Right lung (tissue), 5 donors: Measurements from ENCODE around the gene HOXA9. TPM values are rescaled to one million over a fixed set of nuclear protein-coding genes. Genes with fewer than 3 reads are reported as not detected.
A peak's percentile ranks its signal among the peaks of the same experiment; 100 is the strongest.

Experiments used
- DNase-seq, 2 donors: peaks; one replicate each; pipeline ENCODE4 v3.0.0-alpha.2; 2013
- polyA plus RNA-seq, 5 donors: library from polyadenylated mRNA; unstranded; fragments of 120-200 nt; gene quantifications; one replicate each; pipeline versions ENCODE4 v1.2.1 to v1.2.3, GENCODE V29; 2013; ENCODE audit warnings: inconsistent platforms in 1 of 5, low replicate concordance in 1 of 5; ENCODE audit not compliant: insufficient read length in 5 of 5, insufficient read depth in 1 of 5

Gene HOXA9
- polyA plus RNA-seq, 5 donors, result 0.17 to 1.2 (median 0.29) TPM

DNA sequence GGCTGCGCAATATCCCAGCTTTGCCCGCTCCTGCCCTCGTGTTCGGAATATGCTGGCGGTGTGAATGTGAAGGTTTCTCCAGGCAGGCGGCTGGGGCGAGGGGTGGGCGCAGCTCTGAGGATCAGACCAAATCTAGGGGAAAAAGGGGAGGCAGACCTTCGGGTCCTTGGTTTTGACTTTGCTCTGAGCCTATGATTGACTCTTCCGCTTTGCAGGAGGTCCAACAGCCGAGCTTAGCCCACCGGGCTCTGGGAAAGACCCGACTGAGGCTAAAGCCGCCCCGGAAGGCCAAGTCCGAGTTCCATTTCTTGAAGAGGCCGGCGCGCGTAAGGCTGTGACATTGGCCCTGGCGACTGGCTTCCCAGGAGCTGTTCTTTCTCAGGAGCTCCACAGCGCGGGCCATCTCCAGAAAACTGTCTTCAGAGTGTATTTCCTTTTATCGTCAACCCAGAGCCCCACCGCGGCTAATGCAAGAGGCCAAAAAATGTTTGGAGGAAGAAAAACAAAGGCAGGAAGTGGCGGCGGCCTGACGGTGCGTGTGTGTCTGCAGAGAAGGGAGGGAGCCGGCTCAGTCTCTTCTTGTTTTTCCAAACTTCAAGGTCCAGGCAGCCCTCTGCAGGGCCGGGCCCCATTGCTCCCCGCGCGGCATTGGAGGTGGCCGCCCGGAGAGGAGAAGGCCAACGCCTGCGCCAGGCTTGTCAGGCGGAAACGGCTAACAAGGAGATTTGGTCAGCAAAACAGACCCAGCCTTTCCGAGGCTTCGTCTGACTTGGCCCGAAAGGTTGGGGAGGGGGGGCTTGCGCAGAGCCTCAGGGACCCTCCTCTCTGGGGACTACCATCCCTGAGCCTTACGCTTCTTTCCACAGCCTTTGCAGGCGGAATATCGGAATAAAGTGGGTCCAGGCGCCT is 23.3 kb upstream of the HOXA9 start:
- DNase-seq, result no peak

DNA sequence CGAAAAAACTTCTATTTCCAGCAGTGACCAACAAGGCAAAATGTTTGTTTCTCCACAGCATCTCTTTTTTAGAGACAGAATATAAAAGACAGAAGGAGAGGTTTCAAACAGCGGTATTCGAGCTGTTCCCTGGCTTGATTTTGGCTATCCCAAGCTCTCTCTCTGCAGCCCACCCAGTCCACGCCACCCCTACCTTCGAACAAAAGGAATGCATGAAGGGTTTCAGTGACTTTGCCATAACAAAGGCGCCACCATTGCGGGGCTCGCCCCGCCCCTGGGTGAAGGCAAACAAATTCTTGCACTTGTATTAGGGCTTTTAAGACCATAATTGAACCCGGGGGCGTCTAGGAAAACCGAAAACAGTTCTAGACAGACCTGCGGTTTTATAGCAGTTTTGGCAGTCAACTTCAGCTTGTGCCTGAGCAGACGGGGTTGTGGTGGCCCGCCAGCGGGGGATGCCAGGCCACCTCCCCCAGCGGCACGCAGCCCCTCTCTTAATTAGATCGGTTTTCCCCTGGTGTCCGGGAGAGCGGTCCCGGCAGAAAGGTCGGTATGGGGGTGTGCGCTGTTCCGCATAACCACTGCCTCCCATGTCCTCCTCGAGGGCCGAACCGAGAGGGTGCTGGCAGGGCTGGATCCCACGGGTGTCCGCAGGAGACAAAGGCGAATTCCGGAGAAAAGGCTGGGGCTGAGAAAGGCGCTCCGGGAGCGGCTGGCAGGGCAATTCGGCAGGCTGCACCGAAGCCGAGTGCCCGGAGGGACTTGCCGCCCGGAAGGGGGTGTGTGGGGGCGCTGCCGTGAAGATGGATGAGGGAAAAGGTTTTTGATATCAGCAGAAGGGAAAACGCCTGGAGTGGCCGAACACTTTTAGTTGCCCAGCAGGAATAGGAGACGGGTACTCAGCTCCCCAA is 22.4 kb upstream of the HOXA9 start:
- DNase-seq, result no peak

DNA sequence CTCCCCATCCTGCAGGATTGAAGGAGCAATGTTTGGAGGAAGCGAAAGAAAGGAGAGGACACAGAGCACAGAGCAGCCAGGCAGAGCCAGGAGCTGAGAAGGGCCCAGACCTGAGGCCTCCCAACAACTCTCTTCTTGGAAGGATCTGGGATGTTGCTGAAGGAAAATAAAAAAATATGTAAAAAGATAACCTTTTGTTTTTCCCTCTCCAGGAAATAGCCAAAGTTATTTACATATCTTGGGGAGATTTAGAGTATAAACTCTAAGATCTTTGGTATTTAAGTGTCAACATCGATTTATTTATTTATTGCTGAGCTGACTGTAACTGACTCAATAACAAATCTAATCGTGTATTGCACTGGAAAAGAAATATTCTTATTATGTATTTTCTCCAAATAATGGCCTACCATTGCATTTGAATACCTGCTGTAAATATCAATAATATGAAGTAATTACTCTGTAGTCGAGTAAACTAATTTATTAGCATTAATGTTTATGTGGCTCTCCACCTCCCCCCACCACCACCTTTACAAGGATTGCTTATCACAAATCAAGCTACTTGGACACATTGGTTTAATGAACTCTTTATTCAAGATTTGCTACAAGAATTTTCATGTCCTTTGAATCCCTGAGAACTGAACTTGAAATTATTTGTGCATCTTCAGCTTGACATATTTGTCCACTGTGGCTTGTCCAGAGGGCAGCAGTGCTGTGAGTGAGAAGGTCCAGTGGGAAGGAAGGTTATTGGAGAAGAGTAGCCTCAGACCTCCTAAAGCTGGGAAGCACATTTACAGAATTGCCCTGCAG is 21.5 kb upstream of the HOXA9 start:
- no peak for DNase-seq

DNA sequence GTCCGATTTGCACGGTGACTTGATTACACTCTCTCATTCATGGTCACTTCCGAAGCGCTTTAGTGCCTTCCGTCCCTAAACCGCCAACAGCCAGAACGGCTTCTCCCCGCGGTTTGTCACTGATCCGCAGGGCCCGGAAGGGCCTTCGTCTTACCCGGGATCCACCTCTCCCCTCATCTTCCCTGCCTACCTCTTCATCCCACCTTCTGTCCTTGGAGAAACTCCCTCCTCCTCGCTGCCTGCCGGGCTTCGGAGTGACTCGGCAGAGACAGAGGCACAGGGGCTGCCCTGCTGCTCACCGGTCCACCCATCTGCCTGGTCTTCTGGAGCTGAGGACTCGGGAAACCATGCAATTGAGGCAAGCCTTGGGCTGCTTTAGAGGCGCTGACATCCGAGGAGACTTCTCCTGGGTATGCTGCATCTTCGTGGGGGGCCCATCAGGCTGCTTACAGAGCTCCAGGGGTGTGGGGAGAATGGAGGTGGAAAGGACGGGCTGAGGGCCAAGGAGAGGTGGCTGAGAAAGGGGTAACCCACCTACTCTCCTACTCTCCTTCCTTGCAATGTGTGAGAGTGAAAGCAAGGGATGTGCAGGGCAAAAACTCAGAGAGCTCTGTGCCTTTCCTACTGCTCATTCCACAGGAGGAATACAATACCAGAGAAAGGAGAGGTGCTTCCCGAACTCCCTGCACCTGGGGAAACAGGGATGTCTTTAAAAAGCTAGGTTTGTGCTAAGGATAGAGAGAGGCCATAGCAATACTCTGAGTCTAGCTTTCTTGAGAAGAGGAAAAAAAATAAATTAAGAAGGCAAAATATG is 20.7 kb upstream of the HOXA9 start:
- DNase-seq, result no peak

DNA sequence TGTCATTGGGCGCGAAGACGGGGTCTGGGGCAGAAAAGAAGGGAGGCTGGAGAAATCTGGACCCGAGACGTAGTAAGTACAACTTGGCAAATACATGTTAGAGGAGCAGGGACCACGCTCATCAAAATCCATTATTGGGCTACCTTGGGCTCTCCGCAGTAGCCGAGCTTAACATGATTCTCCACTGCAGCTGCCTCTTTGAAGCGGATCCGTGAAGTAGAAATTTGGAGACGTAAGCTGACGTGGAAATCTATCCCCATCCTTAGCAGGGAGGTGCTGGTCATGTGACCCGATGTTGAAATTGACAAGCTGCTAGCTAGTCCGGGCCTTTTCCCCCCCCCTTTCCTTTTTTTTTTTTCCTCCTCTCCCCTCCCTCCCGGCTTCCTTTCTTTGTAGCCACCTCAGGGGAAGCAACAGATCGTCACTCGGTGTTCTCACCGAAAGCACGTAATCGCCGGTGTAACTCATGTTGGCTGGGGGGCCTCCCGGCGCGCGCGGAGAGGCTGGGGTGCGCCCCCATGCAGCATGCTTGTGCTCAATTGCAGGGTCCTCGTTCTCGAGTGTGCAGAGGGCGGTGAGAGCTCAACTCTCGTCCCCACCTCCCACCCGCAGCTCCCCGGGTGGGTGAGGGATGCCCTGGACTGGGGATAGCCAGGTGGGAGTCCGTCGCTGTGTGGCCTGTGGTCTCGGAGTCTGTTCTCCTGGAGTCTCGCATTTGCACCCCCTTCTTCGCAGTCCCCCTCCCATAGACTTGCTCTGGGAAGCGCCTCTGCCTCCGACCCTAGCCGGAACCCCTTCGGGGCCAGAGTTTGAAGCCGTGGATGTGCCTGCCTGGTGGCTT is 19.9 kb upstream of the HOXA9 start, which contains the start of gene HOXA11:
HOXA11 (minus strand) TSS at position 220 of the 841 bp plus-strand sequence; CDS start at position 132, 88 bp downstream.
- DNase-seq, result no peak

DNA sequence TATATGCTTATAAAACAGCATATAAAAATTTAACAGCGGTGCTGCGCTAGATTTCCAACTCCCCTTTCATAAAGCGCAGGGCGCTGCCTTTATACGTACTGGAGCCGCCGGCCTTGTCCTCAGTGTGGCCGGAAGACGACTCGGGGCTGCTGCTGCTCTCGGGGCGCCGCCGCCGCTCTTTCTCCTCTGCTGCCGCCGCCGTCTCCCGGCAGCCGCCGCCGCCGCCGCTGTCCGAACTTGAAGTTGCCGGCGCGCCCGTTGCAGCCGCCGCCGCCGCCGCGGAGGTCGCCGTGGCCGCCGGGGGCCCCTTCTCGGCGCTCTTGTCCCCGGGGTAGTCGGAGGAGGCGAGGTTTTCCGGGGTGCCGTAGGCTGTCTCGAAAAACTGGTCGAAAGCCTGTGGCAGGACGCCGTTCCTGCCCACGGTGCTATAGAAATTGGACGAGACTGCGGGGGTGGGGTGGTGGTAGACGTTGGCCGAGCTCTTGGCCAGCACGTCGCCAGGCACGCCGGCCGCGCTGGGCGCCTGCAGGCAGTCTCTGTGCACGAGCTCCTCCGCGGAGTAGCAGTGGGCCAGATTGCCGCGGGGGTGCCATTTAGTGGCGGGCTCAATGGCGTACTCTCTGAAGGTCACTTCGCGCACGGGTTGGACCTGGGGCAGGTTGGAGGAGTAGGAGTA is 19.1 kb upstream of the HOXA9 start:
- DNase-seq, result no peak

DNA sequence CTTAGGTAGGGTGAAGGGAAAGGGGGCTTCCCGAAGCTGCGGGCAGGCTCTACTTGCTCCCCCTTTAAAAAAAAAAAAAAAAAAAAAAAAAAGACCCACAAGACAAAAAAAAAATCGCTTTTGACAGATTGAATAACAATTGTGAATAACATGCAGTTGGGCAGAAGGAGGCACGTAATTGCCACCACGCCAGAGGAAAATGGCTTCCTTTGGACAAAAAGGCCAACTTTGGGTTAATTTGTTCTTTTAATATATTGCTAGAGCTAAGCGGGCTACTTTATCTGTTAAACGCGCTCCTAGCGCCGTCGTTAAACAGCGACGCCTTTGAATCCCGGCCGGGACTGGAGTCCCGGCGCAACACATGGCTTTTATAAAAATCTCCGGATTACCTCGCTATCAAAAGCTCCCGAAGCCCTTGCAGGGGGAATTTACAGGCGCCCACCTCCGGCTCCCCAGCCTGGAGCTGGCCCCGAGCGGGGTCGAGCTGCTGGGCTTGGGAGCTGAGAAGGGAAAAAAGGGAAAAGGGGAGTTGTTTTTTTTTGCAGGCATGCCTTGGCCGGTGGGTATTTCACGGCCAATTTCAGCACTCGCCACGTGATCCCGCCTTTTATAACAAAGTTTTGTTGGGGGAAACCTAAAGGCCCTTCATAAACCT is 18.5 kb upstream of the HOXA9 start:
- DNase-seq, result no peak

DNA sequence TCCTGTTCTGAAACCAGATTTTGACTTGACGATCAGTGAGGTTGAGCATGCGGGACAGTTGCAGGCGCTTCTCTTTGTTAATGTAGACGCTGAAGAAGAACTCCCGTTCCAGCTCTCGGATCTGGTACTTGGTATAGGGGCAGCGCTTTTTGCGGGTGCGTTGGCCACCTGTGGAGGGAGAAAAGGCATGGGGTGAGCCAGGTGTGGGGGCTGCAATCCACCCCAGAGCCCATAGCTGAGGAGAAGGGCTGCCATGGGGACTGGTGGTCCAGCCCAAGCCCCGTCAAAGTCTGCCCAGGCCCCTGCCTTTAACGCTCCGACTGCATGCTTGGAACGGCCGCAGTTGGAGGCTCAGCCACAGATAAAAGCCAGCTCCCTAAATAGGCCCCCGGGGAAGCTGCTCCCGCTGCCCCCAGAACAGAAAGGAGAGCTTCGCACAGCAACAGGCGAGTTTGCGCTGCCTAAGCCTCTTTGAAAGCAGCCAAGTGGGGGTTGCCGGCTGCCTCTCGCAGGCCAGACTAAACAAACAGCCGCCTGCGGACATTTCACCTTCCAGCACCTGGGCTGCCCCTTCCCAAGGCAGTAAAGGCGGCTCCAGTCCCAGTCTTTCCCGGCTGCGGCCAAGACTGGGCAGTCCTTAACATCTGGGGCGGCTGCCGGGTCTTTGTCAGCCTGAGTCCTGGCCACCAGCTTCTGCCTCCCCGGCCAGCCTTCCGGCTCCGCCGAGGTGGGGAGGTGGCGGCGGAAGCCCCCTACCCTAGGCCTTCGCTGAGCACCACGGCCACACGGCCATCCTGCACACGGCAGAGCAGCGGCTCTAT is 17.7 kb upstream of the HOXA9 start:
- DNase-seq, result no peak

DNA sequence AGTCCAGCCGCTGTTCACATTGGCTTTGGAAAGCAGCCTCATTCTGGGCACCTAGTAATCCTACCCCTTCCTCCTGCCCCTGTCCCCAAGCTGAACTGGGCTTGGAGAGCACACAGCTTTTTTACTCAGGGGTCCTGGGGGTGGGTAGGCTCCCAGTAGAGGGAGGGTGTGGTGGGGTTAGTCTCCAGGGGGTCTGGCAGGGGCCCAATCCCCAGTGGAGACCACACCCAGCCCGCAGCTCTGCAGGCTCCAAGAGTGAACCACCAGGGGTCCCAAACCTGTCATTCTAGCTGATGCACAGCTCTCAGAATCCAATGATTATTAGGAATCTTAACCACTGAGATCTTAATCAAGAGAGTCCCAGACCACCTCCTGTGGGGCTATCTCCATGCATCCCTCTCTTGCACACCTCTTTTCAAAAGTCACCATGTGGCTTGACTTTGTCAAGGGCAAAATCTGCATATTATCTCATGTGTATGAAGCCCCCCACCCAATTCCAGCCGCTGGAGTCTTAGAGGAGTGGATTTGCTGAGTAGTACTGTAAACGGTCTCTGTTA is 17.0 kb upstream of the HOXA9 start:
- no peak for DNase-seq

DNA sequence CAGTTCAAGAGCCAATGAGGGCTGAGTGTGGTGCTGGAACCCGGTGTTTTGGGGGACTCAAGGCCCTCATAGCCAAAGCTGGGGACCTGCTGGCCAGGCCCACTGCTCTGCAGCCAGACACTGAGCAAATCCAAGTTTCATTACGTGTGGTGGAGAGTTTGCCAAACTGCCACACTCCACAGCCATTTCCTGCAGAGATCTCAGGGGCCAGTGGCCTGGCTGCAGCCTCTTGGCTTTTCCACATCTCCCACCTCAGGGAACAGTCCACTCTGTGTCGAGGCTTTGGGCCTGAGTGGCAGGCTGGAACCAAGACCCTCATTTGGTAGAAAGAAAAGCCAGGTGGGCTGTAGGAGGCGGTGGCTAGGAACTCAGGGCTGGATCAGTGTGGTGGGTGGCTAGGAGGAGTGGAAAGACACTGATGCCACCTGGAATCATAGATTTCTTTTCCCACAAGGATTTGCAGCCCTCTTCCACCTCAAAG is 16.5 kb upstream of the HOXA9 start:
- no peak for DNase-seq

DNA sequence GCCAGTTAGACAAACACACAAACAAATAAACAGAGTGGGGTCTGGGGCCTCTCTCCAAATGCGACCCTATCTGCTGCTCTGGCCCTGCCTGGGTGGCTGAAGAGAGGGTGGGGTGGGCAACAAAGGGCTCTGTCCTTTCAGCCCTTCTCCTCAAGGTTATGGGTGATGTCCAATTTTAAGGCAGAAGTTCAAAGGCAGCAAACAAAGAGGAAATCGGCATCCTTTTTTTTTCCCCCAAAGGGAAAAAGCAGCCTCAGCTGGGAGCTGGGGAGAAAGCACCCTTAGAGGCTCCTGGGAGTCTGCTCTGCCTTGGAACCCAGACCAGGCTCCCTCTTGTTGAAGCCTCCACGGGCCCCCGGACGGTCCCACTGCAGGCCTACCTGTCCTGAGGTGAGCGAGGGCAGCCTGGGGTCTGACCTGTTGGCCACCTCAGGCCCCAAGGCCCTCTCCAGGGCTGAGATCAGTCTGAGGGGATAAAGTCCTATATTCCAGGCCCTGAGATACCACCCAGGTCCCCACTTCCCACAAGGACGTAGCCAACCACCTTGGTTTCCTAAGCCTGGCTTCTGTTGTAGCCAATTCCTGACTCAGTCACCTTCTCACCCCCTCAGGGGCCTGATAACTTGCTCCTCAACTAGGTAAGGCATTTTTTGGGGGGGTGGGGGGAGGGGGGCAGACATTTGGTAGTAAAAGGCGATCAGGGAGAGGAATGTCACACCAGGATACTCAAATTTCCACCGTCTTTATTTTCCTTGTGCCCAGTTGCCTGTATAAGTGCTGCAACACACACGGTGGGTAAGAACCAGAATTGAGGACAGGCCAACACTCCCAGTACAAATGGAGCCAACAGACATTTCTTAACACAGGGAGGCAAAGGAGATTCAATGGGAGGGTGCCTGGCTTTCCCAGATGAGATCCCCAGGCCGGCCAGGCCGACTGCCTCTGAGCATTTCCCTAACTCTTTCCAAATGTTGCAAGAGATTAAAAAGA is 15.4 kb upstream of the HOXA9 start:
- no peak for DNase-seq

DNA sequence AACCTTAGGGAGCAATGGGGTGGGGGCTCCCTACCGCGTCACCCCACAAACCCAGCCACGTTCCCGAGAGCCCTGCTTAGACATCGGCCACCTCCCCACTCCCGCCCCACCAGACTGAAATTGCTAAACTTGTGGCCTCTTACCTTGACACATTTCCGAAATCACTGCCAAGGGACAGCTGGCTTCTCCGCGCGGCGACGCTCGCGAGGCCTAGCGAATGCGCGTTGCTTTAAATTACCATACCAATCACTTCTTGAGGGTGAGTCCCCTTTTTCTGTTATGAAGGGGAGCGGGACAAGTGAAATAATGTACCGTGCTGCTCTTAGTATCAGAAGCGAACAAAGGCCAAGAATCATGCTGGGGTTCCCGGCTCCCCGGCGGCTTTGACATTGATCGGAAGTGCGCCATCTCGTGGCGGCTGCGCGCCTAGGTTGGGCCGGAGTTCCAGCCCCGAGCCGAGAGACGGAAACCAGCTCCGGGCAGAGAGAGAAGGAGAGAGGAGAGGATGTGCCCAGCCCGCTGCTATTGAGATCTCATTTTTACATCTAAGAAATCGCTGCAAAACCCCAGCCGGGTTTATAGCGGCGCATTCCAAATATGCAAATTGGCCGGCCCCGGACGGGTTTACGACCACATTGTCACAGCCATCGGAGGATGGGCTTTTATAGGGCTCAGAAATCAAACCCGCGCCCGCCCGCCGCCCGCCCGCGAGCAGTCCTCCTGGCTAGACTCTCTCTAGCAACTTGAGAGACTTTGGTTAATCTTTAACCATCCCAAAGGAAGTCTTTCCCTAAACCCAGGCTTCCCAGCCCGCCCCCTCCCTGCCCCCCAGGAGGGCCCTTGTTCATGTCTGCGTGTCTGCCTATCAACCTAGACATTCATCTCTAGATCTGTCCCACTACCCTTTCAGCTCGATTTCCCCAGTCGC is 14.4 kb upstream of the HOXA9 start:
- peak; percentile 69 to 71 for DNase-seq

DNA sequence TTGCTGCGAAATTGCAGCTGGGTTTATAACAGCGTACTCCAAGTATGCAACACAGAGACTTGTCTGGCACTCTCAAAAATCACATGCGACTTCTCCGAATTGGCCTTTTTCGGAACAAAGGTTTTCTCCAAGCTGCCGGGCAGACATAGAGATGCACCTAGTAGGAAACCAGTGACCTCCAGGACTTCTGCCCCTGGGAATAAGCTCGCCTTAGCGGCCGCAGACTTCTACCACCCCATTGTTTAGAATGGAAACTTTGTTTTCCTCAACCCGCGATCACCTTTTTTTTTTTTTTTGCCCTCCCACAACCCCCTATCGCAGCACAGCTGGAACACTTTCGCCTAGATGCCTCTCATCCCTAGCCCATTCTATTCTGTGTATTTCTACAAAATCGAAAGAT is 13.7 kb upstream of the HOXA9 start:
- DNase-seq, result no peak

DNA sequence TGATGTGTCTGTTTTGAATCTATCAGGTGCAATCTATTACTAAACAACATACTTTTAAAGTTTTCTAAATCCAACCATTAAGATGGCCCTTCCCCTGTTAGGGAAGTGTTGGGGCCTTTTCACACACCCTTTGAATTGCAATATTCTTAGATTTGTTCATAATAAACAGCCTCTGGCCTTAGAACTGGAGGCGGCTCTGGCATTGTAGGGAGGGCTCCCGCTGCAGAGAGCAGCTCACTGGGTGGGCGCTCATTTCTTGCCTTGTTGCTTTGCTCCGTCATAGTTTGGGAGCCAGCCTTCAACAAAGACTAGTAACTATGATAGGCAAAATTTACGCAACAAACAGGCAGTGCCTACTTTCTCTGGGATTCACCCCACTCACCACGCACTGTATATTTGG is 13.0 kb upstream of the HOXA9 start:
- no peak for DNase-seq

DNA sequence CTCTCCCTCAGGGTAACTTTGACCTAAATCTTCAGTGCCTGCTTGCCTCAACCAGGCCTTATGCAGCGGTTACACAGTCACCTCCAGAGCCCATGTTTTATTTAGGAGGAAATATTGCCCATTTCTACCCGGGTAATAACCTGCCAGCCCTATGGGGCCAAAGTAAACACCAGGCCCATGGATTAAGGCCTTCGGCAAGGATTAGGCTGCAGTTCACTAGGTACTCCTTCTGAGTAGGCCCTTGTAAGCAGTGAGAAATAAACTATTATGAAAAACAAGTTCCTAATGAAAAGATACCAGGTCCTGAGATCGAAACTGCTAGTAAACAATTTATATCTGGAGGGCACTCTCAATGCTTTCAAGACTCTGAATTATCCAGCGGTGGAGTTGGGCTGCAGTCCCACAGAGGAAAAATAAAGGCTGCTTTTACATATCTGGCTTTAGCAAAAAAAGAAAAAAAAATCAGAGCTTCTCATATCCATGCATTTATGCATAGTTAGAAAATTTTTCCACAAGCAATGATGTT is 12.5 kb upstream of the HOXA9 start:
- DNase-seq, result no peak
